NCI-H524 treated with DMSO at 0.1 percent for 48 hours (cell line): ENCODE measurements around the gene PRPF31.

ENCODE experiments used
- DNase-seq: peaks from one replicate; lab custom pipeline; 2025; lab: John Stamatoyannopoulos, UW

PRPF31 gene

GRCh38 chr19:54108496-54108895 is 7.1 kb upstream of the PRPF31 start:
- no peak for DNase-seq

GRCh38 chr19:54109651-54110050 is 5.9 kb upstream of the PRPF31 start:
- DNase-seq: no peak

- no peak for DNase-seq
Observed at GRCh38 chr19:54114340-54115108, 1.0 kb upstream of the PRPF31 start.

- DNase-seq: no peak
Observed at GRCh38 chr19:54121259-54121658, 5.7 kb downstream of the PRPF31 start.

- DNase-seq: no peak
Observed at GRCh38 chr19:54123682-54124081, 8.1 kb downstream of the PRPF31 start.

- no peak for DNase-seq
Observed at GRCh38 chr19:54124393-54124792, 8.8 kb downstream of the PRPF31 start.

GRCh38 chr19:54125713-54126112 is 10.2 kb downstream of the PRPF31 start:
- DNase-seq: no peak

GRCh38 chr19:54127688-54128440 is 12.3 kb downstream of the PRPF31 start:
- DNase-seq: no peak

- no peak for DNase-seq
Observed at GRCh38 chr19:54128441-54128725, 12.8 kb downstream of the PRPF31 start.

GRCh38 chr19:54128796-54129616 is 13.5 kb downstream of the PRPF31 start:
- DNase-seq: no peak

GRCh38 chr19:54129617-54129996 is 14.1 kb downstream of the PRPF31 start:
- no peak for DNase-seq

GRCh38 chr19:54133312-54133956 is 17.9 kb downstream of the PRPF31 start:
- no peak for DNase-seq

GRCh38 chr19:54133957-54134590 is 18.5 kb downstream of the PRPF31 start:
- DNase-seq: no peak

GRCh38 chr19:54136086-54136863 is 20.7 kb downstream of the PRPF31 start:
- no peak for DNase-seq

- peak; percentile 100 for DNase-seq
Observed at GRCh38 chr19:54136864-54137698, 21.5 kb downstream of the PRPF31 start.

GRCh38 chr19:54137699-54138488 is 22.3 kb downstream of the PRPF31 start, which contains the start of gene CNOT3:
CNOT3 (plus strand) TSS chr19:54137762; CDS start chr19:54142979, 5,217 bp downstream.
- DNase-seq: no peak

GRCh38 chr19:54138489-54139256 is 23.1 kb downstream of the PRPF31 start:
- no peak for DNase-seq

- DNase-seq: no peak
Observed at GRCh38 chr19:54141356-54141755, 25.8 kb downstream of the PRPF31 start.
